HCT116 (cell line): ENCODE results near the gene SERPINB11. TPM values are rescaled to one million over a fixed set of nuclear protein-coding genes. Genes with fewer than 3 reads are reported as not detected.

Experiments used
- ATAC-seq: fragments of 200-7000 bp; cut with Tn5 transposase; 2 replicates; pipeline ENCODE4 v1.9.1; 2020; ENCODE audit warnings: mild to moderate bottlenecking, moderate library complexity
- BruUV-seq: library from RNA; stranded (reverse); fragments of 400-500 nt; replicated peaks from 2 replicates; lab custom pipeline; 2021; lab: Mats Ljungman, UMichigan
- CTCF ChIA-PET: fragments of 300-600 bp; sonication (Branson Sonifier 250); formaldehyde crosslinking; loops from one replicate; lab custom pipeline; 2021; ENCODE audit warnings: antibody characterized with exemption; lab: Charles Lee
- POLR2A ChIA-PET: fragments of 300-600, 350-600 bp; sonication (Branson Sonifier 250); formaldehyde crosslinking; loops from one replicate; lab custom pipeline; 2021; ENCODE audit warnings: antibody characterized with exemption; lab: Charles Lee
- RAD21 ChIA-PET, 2 experiments: fragments of 300-600 bp; sonication (Branson Sonifier 250); formaldehyde crosslinking; loops; one replicate each; lab custom pipeline; 2023; ENCODE audit warnings: low total read pairs in 2 of 2; ENCODE audit not compliant: uncharacterized antibody in 2 of 2, unreplicated experiment in 2 of 2, low non-redundant PET in 1 of 2; lab: Charles Lee
- DNase-seq: peaks from one replicate; pipeline ENCODE4 v3.0.0-alpha.2; 2010; ENCODE audit warnings: low read depth, low spot score
- H2AFZ ChIP-seq: fragments of 200-600 bp; shearing (Covaris generic), sonication (generic); 2 replicates; pipeline ENCODE4 v1.6.1; 2017; ENCODE audit warnings: low read depth, mixed run types, mixed read lengths, antibody characterized with exemption, low read length; ENCODE audit not compliant: poor library complexity, severe bottlenecking
- H3K27ac ChIP-seq: 2 replicates; pipeline ENCODE4 v1.5.1; 2012; ENCODE audit warnings: low read depth, low read length
- H3K27me3 ChIP-seq: fragments of 200-600 bp; sonication (generic); 2 replicates; pipeline ENCODE4 v1.6.1; 2016; ENCODE audit warnings: mixed run types, low read length, mixed read lengths; ENCODE audit not compliant: insufficient read depth
- H3K36me3 ChIP-seq, 2 experiments: fragments of 200-500 bp in 1 of 2; fragments of 200-600 bp in 1 of 2; sonication (Bioruptor generic) in 1 of 2; sonication (generic) in 1 of 2; 2 replicates each; pipeline versions ENCODE4 v1.5.1 to v1.6.1; 2014 to 2016; ENCODE audit warnings: low read length in 2 of 2, inconsistent platforms in 1 of 2, mixed read lengths in 1 of 2, mixed run types in 1 of 2; ENCODE audit not compliant: insufficient read depth in 2 of 2, control insufficient read depth in 1 of 2
- H3K4me1 ChIP-seq, 2 experiments: fragments of 200-600 bp in 1 of 2; sonication (generic) in 1 of 2; 2 replicates each; pipeline versions ENCODE4 v1.5.1 to v1.6.1; 2012 to 2017; ENCODE audit warnings: low read length in 2 of 2, inconsistent platforms in 1 of 2, mild to moderate bottlenecking in 1 of 2, mixed read lengths in 1 of 2, mixed run types in 1 of 2, moderate library complexity in 1 of 2; ENCODE audit not compliant: insufficient read depth in 2 of 2, control insufficient read depth in 1 of 2
- H3K4me2 ChIP-seq: fragments of 200-600 bp; sonication (generic); 2 replicates; pipeline ENCODE4 v1.6.1; 2017; ENCODE audit warnings: mixed run types, low read length, mixed read lengths
- H3K4me3 ChIP-seq, 2 experiments: fragments of 200-600 bp in 1 of 2; sonication (generic) in 1 of 2; replicated peaks in 1 of 2; 2 replicates each; pipeline ENCODE4 v1.5.1; 2011 to 2016; ENCODE audit warnings: low read length in 2 of 2, control low read depth in 1 of 2, low read depth in 1 of 2, mild to moderate bottlenecking in 1 of 2, mixed read lengths in 1 of 2, mixed run types in 1 of 2
- H3K79me2 ChIP-seq: fragments of 200-600 bp; sonication (generic); 2 replicates; pipeline ENCODE4 v1.6.1; 2017; ENCODE audit warnings: mild to moderate bottlenecking, mixed run types, low read length, moderate library complexity, mixed read lengths; ENCODE audit not compliant: insufficient read depth
- H3K9ac ChIP-seq: fragments of 200-600 bp; sonication (generic); 2 replicates; pipeline ENCODE4 v1.6.1; 2016; ENCODE audit warnings: low read length, mixed read lengths
- H3K9me2 ChIP-seq: fragments of 200-600 bp; sonication (generic), shearing (Covaris generic); 2 replicates; pipeline ENCODE4 v1.6.1; 2017; ENCODE audit warnings: mixed run types, mild to moderate bottlenecking, moderate library complexity; ENCODE audit not compliant: insufficient read depth
- H3K9me3 ChIP-seq, 2 experiments: fragments of 200-500 bp in 1 of 2; fragments of 200-600 bp in 1 of 2; sonication (Bioruptor generic) in 1 of 2; sonication (generic) in 1 of 2; 2 replicates each; pipeline ENCODE4 v1.6.1; 2014 to 2017; ENCODE audit warnings: low read length in 2 of 2, mixed read lengths in 2 of 2, inconsistent platforms in 1 of 2, low read depth in 1 of 2, mild to moderate bottlenecking in 1 of 2, mixed run types in 1 of 2, moderate library complexity in 1 of 2; ENCODE audit not compliant: control insufficient read depth in 1 of 2, insufficient read depth in 1 of 2
- H4K20me1 ChIP-seq: fragments of 200-600 bp; sonication (generic), shearing (Covaris generic); 2 replicates; pipeline ENCODE4 v1.6.1; 2017; ENCODE audit warnings: mixed run types, mild to moderate bottlenecking, moderate library complexity; ENCODE audit not compliant: insufficient read depth
- CBX3 ChIP-seq: IDR thresholded peaks from 2 replicates; pipeline ENCODE4 v1.6.1; 2012; ENCODE audit warnings: low read depth
- CEBPB ChIP-seq: IDR thresholded peaks from 2 replicates; pipeline ENCODE4 v1.6.1; 2012; ENCODE audit warnings: low read depth
- EZH2 ChIP-seq: fragments of 200-600 bp; sonication (generic); IDR thresholded peaks from 2 replicates; pipeline ENCODE4 v1.6.1; 2017; ENCODE audit warnings: antibody characterized with exemption, mixed run types
- EZH2phosphoT487 ChIP-seq: fragments of 200-600 bp; IDR thresholded peaks from 2 replicates; pipeline ENCODE4 v1.6.1; 2018; ENCODE audit warnings: antibody characterized with exemption, borderline replicate concordance
- JUND ChIP-seq: IDR thresholded peaks from 2 replicates; pipeline ENCODE4 v1.6.1; 2012
- POLR2A ChIP-seq: IDR thresholded peaks from 2 replicates; pipeline ENCODE4 v1.7.0; 2011; ENCODE audit warnings: borderline replicate concordance; ENCODE audit not compliant: insufficient read depth, insufficient read length; ENCODE audit errors: extremely low read depth
- POLR2AphosphoS5 ChIP-seq: IDR thresholded peaks from 2 replicates; pipeline ENCODE4 v1.6.1; 2011; ENCODE audit warnings: mild to moderate bottlenecking, low read depth, low read length, moderate library complexity
- SIN3A ChIP-seq: IDR thresholded peaks from 2 replicates; pipeline ENCODE4 v1.6.1; 2012; ENCODE audit warnings: low read depth
- SP1 ChIP-seq: IDR thresholded peaks from 2 replicates; pipeline ENCODE4 v1.6.1; 2012; ENCODE audit warnings: low read depth
- SRF ChIP-seq: IDR thresholded peaks from 2 replicates; pipeline ENCODE4 v1.6.1; 2012; ENCODE audit warnings: low read depth
- TCF7L2 ChIP-seq: IDR thresholded peaks from 2 replicates; pipeline ENCODE4 v1.7.0; 2011; ENCODE audit warnings: borderline replicate concordance, inconsistent platforms; ENCODE audit not compliant: insufficient read depth, insufficient read length; ENCODE audit errors: extremely low read depth
- YY1 ChIP-seq: IDR thresholded peaks from 2 replicates; pipeline ENCODE4 v1.6.1; 2011; ENCODE audit warnings: low read length, low read depth, moderate library complexity, mild to moderate bottlenecking; ENCODE audit not compliant: insufficient replicate concordance; ENCODE audit errors: extremely low read depth
- ZFX ChIP-seq: fragments of 450-650 bp; IDR thresholded peaks from 2 replicates; pipeline ENCODE4 v1.6.1; 2017
- ZNF274 ChIP-seq: fragments of 200-500 bp; sonication (Bioruptor generic); IDR thresholded peaks from 2 replicates; pipeline ENCODE4 v1.6.1; 2014; ENCODE audit warnings: mild to moderate bottlenecking, low read depth, low read length, inconsistent platforms
- intact Hi-C: fragments of 100-400 bp; cut with micrococcal nuclease; formaldehyde crosslinking; loops from 2 replicates; pipeline ENCODE4 v1.10.0; 2022
- total RNA-seq: library from RNA; stranded (reverse); gene quantifications from one replicate; pipeline ENCODE4 v1.2.1, GENCODE V29; 2021; ENCODE audit not compliant: unreplicated experiment
- TF ChIP-seq, protein P1 (sequence below): IDR thresholded peaks from 2 replicates; pipeline ENCODE4 v1.6.1; 2011; ENCODE audit warnings: mild to moderate bottlenecking, low read length, moderate library complexity; ENCODE audit not compliant: insufficient replicate concordance; ENCODE audit errors: extremely low read depth
- TF ChIP-seq, protein P2 (sequence below): IDR thresholded peaks from 2 replicates; pipeline ENCODE4 v1.6.1; 2012
- TF ChIP-seq, protein P3 (sequence below): IDR thresholded peaks from 2 replicates; pipeline ENCODE4 v1.6.1; 2012

The SERPINB11 gene
- total RNA-seq, 1 experiment from 2014 or later = not detected

DNA sequence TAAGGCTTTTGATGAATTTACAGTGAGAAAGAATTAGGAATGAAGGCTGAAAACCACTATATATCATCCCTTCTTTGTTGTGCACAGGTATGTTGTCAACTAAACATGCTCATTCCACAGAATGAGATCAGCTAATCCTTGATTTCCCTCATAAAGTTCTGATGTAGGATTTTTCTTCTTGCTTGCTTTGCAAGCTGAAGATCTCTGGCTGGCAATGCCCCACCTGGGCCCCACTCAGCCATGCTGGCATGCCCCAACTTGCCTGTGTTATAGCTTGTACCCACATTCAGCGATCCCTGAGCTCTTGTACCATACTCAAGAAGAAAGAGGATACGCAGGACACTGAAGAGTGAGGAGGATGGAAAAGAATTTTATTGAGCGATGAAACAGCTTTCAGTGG, 18.0 kb upstream of the SERPINB11 start:
- no peak for ATAC-seq
- Histone ChIP-seq H3K79me2 (no peaks in the 10 kb centered on the region), H2AFZ (no peak overlapping the region), H3K27me3 (no peaks in the 10 kb centered on the region), H4K20me1 (no peaks in the 10 kb centered on the region), H3K36me3 (no peaks in the 10 kb centered on the region), H3K4me1 (no peaks in the 10 kb centered on the region; a peak in 1 of 4 replicates), H3K9ac (no peak overlapping the region), H3K4me2 (no peak overlapping the region), H3K4me3 (no peak overlapping the region), H3K9me2 (no peaks in the 10 kb centered on the region), H3K9me3 (no peaks in the 10 kb centered on the region), H3K27ac (no peak overlapping the region)
- POLR2A ChIA-PET = no interaction called here
- intact Hi-C loops = no loop called here
- no TSS peak for BruUV-seq
- RAD21 ChIA-PET = no interaction called here
- CTCF ChIA-PET = no interaction called here
- no peak for TF ChIP-seq EZH2phosphoT487
- TF ChIP-seq SIN3A = no peak
- TF ChIP-seq, protein P1, sequence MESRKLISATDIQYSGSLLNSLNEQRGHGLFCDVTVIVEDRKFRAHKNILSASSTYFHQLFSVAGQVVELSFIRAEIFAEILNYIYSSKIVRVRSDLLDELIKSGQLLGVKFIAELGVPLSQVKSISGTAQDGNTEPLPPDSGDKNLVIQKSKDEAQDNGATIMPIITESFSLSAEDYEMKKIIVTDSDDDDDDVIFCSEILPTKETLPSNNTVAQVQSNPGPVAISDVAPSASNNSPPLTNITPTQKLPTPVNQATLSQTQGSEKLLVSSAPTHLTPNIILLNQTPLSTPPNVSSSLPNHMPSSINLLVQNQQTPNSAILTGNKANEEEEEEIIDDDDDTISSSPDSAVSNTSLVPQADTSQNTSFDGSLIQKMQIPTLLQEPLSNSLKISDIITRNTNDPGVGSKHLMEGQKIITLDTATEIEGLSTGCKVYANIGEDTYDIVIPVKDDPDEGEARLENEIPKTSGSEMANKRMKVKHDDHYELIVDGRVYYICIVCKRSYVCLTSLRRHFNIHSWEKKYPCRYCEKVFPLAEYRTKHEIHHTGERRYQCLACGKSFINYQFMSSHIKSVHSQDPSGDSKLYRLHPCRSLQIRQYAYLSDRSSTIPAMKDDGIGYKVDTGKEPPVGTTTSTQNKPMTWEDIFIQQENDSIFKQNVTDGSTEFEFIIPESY = no peak
- TF ChIP-seq JUND = no peak
- TF ChIP-seq CEBPB = no peak
- no peak for TF ChIP-seq CBX3
- DNase-seq = no peak

DNA sequence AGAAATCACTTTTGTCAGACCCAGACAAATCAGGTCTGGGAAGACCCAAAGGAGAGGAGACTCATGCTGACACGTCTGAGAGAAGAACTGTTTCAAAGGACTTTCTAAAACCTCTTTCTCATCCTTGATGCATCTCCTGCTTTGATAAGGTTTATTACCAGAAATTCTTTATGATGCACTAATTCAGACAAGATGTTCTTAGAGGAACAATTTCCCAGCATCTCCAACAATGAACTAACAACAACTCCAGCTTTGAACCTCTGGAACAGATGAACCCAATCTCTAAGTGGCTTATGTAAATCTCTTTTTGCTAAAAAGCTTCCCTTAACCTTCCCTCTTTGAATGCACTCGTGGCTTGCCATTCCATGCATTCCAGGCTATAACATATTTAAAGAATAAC, 15.9 kb upstream of the SERPINB11 start:
- POLR2A ChIA-PET = no interaction called here
- Histone ChIP-seq H3K27ac (no peak overlapping the region), H3K79me2 (no peaks in the 10 kb centered on the region), H3K36me3 (no peaks in the 10 kb centered on the region), H3K9me2 (no peaks in the 10 kb centered on the region), H3K4me3 (no peak overlapping the region), H2AFZ (no peak overlapping the region), H4K20me1 (no peaks in the 10 kb centered on the region), H3K9ac (no peak overlapping the region), H3K4me1 (no peaks in the 10 kb centered on the region; a peak in 1 of 4 replicates), H3K9me3 (no peaks in the 10 kb centered on the region), H3K4me2 (no peak overlapping the region), H3K27me3 (no peaks in the 10 kb centered on the region)
- ATAC-seq (no peak), DNase-seq (no peak)
- RAD21 ChIA-PET = no interaction called here
- intact Hi-C loops = no loop called here
- CTCF ChIA-PET = no interaction called here
- no TSS peak for BruUV-seq
- TF ChIP-seq, protein P1 = no peak
- TF ChIP-seq SIN3A = no peak
- no peak for TF ChIP-seq CBX3
- TF ChIP-seq JUND = no peak
- TF ChIP-seq, protein P2, sequence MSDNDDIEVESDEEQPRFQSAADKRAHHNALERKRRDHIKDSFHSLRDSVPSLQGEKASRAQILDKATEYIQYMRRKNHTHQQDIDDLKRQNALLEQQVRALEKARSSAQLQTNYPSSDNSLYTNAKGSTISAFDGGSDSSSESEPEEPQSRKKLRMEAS = no peak
- no peak for TF ChIP-seq SRF
- no peak for TF ChIP-seq EZH2phosphoT487
- TF ChIP-seq, protein P3, sequence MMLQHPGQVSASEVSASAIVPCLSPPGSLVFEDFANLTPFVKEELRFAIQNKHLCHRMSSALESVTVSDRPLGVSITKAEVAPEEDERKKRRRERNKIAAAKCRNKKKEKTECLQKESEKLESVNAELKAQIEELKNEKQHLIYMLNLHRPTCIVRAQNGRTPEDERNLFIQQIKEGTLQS = no peak
- TF ChIP-seq TCF7L2 = no peak
- no peak for TF ChIP-seq ZFX
- no peak for TF ChIP-seq POLR2A
- no peak for TF ChIP-seq ZNF274
- TF ChIP-seq POLR2AphosphoS5 = no peak
- TF ChIP-seq YY1 = no peak
- TF ChIP-seq SP1 = no peak
- no peak for TF ChIP-seq EZH2
- TF ChIP-seq CEBPB = no peak
